ENCODE measurements around the gene AMIGO3.

DNA sequence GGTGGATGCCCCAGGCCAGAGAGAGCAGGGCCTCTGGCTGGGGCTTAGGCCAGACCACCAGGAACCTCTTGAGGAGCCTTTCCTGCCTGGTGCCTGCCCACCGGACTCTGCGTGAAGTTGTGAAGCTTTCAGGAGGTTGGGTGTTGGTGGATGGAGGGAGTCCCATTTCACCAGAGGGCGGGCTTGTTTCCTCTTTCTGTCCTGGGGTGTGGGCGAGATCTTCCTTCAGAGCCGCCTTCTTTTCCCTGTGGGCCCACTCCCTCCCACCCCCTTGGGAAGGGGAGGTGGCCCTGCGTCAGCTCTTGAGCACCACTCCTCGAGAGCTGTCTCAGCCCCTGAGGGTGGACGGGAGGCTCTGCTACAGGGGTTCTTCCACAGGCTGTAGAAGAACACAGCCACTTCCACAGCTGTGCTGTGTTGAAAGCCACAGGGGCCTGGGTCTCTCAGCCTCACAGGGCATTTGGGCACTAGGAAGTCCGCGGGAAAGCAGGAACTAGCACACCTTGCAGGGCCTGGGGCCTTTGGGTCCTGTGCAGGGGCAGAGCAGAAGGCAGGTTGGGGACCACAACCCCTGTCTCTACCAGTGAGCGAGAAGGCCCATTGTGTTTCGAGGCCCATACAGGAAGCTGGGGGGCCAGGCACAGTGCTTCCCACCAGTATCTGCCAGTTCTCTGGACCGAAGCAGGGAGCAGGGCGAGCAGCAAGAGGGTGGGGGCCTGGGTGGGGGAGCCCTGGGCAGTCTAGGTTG is 2.1 kb downstream of the AMIGO3 start:
- TF ChIP-seq EP300 (IDR thresholded peaks at IDR 0.05) = no peak
- no peak for TF ChIP-seq POLR2A (IDR thresholded peaks at IDR 0.05)
- TF ChIP-seq, protein P1, sequence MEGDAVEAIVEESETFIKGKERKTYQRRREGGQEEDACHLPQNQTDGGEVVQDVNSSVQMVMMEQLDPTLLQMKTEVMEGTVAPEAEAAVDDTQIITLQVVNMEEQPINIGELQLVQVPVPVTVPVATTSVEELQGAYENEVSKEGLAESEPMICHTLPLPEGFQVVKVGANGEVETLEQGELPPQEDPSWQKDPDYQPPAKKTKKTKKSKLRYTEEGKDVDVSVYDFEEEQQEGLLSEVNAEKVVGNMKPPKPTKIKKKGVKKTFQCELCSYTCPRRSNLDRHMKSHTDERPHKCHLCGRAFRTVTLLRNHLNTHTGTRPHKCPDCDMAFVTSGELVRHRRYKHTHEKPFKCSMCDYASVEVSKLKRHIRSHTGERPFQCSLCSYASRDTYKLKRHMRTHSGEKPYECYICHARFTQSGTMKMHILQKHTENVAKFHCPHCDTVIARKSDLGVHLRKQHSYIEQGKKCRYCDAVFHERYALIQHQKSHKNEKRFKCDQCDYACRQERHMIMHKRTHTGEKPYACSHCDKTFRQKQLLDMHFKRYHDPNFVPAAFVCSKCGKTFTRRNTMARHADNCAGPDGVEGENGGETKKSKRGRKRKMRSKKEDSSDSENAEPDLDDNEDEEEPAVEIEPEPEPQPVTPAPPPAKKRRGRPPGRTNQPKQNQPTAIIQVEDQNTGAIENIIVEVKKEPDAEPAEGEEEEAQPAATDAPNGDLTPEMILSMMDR (IDR thresholded peaks at IDR 0.05) = no peak
